NCI-H2196 treated with DMSO at 0.1 percent for 48 hours (cell line): ENCODE results near the gene BHLHA9.

Experiments
- DNase-seq: peaks from one replicate; lab custom pipeline; 2025; ENCODE audit not compliant: unreplicated experiment; lab: John Stamatoyannopoulos, UW

Gene BHLHA9

DNA sequence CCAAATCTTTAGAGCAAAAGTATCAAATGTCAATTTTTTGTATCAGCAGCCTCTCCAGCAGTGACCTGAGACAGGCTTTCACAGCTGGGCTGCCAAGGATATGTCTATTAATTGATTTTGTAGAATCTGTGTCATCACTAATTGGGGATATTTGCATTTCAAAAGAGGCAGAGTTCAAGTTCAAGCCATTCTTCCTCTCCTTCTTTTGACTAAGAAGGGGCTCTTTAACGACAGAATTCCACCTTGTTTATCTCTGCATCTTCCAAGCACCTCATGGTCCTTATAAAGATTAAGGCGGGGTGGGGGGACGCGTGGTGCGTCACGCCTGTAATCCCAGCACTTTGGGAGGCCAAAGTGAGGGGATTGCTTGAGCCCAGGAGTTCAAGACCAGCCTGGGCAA, 15.2 kb upstream of the BHLHA9 start:
- DNase-seq: no peak

DNA sequence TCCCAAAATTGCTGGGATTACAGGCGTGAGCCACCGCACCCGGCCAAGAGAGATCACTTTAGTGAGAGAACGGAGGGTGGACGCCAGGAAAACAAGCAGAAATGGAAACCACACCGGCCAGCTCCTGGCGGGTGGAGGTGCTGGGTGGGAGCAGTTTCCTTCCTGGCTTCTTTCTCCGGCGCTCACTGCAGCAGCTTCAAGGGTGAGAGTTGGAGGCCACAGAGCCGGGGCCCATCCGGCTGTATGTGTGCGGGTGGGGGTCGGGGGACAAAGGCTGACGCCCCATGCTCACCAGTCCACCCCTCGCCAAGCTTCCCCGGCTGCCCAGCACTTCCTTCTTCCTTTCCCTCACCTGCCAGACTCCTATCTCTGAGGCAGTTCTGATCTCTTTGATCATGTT, 13.5 kb upstream of the BHLHA9 start:
- DNase-seq: no peak

DNA sequence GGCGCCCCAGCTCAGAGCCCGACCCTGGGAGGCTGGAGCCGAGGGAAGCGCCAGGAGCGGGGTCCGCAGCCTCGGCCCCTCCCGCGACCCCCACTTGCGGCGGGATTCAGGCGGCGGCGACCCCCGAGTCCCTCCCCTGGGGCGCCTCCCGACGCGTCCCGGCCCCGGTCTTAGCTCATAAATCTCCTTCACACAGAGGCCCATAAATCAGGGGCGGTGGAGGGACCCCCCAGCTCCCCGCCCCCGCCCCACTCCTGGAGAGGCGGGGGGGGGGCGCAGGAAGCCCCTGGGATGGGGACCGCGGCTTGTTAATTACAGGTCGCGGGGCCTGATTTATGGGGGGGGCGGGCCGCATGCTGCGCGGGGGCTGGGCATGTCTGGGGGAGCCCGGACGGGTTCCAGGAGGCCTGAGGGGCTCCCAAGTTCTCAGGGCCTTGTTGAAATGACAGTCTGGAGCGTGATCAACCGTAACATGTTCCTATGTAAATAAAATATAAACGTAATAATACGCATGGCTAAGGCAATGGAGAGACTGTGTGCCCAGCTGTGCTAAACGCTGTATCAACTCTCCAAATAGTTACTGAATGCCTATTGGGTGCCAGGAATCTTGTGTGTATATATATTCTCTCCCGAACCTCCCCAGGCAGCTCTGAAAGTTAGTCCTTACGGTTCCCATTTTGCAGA, 10.0 kb upstream of the BHLHA9 start:
- DNase-seq: no peak

DNA sequence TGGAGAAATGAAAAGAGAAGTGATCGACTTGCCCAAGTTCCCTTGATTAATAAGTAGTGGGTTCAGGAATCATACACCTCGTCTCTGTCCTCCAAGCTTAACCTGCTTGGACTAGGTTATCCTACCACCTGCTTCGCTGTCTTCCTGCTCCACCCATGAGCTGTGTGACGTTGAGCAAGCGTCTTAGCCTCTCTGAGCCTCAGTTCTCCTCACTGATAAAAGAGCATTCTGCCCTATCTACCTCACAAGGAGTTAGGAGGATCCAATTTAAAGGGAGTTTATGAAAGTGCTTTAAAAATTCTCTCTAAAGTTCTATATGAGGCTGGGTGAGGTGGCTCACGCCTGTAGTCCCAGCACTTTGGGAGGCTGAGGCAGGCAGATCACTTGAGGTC, 9.5 kb upstream of the BHLHA9 start:
- DNase-seq: no peak

DNA sequence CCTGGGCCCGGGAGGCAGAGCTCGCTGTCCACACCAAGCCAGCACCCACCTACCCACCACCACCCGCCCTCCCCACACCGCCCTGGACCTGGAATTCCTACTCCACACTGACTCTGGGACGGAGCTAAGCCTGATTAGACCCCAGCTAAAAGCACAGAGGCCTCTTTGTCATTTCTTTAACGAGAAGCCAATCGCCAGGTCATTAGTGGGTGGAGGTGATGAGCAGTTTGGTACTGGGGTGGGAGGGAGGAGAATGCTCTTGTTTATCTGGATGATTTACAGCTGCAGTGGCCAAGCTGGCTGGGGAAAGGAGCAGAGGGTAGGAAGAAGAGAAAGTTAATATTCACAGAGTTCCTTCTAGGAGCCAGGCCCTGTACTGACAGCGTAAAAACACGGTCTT, 6.0 kb upstream of the BHLHA9 start:
- no peak for DNase-seq

DNA sequence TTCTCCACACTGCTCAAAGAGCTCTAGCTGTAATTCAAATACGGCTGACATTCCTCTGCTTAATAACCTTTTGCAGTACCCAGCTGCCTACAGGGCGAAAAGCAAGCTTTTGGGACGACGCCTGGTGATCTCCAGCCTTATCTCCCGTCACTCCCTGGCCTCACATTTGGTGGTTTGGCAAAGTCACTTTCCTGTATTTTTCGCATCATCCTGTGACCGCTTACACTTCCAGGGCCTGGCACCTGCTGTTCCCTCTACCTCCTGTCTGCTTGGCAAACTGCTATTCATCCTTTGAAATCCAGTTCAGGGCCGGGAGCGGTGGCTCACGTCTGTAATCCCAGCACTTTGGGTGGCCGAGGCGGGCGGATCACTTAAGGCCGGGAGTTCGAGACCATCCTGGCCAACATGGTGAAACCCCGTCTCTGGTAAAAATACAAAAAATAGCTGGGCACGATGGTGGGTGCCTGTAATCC, 2.7 kb upstream of the BHLHA9 start:
- DNase-seq: no peak

DNA sequence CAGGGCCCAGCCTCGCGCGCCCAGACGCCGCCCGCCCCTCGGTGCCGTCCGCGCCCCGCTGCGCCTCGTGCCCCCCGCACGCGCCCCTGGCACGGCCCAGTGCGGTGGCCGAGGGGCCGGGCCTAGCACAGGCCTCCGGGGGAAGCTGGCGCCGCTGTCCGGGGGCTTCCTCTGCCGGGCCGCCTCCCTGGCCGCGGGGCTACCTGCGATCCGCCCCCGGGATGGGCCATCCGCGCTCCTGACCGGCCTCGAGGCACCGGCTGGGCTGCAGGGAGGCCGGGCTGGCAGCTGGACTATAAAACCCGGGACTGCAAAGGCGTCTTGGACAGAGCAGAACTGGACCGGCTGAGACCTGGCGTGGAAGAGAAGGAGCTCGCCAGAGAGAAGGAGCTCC, 783 bp downstream of the BHLHA9 start:
- no peak for DNase-seq

DNA sequence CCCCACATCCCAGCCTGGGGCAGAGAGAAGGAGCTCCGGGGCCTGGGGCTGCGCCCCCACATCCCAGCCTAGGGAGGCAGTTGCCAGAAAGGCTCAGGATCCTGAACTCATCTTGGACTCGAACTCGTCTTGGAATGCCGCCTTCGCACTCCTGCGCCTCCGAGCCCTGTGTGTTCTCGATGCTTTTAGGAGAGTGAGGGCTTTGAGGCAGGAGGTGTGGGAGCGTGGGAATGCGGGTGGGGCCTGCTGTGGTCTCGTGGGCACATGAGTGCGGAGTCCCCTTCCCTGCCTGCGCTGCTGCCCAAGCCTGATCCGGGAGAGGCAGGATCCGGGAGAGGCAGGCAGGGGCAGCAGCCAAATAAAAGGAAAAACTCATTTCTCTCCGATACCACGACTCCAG, 1.2 kb downstream of the BHLHA9 start:
- no peak for DNase-seq

DNA sequence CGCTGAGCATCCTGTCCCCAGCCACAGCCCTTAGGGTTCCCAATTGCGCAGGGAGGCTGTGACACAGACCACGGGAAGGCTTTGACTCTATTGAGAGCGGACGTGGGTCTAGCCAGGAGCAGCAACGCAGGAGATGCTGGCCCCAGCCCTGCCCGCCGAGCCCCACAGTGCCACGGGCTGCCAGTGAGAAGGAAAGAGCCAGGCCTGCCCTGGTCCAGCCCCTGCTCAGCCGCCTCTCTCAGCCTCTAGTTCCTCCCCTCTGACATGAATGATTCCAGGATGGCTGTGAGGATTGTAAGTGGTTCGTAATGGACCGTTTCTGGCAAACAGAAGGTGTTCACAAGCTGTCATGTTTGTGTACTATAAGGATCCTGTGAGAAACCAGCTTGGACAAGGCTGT, 2.5 kb downstream of the BHLHA9 start:
- DNase-seq: no peak

DNA sequence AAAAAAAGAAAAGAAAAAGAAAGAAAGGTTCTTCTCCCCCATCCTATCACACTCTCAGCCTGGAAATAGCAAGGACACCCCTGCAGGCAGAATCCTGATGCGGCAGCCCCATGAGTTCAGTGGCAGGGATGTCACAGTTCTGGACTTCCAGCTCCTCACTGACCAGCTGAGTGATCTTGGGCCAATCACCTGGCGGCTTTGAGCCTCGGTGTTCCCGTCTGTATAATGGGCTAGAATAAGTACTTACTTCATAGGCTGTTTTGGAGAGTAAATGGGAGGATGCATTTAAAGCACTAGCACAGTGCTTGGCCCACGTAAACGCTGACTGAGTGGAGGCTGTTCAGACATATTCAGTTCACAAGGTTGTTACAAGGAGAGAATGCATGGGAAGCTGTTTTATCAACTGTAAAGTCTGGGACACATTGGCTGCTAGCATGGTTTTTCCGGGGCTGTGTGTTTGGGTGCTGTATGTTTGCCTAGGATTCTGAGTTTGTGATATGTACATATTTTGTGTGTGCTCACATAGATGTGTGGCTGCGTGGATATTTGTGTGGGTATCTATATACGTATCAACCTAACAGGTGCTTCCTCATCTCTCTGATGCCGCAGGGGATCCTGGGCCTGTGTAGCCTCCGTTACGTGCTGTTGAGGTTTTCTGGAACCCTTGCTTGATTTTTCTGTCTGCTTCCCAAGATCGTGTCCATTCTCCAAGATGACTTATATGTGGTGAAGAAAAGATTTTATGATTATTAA, 3.4 kb downstream of the BHLHA9 start:
- no peak for DNase-seq

DNA sequence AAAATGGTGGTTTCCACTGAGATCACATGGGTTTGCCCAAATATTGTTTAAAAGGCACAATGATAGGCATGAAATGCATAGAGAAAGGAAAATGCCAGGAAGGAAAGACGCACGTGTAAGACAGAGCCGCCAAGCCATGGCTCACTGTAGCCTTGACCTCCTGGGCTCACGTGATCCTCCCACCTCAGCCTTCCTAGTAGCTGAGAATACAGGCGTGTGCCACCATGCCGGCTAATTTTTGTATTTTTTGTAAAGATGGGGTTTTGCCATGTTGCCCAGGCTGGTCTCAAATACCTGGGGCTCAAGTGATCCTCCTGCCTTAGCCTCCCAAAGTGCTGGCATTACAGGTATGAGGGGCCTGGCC, 4.0 kb downstream of the BHLHA9 start:
- DNase-seq: no peak

DNA sequence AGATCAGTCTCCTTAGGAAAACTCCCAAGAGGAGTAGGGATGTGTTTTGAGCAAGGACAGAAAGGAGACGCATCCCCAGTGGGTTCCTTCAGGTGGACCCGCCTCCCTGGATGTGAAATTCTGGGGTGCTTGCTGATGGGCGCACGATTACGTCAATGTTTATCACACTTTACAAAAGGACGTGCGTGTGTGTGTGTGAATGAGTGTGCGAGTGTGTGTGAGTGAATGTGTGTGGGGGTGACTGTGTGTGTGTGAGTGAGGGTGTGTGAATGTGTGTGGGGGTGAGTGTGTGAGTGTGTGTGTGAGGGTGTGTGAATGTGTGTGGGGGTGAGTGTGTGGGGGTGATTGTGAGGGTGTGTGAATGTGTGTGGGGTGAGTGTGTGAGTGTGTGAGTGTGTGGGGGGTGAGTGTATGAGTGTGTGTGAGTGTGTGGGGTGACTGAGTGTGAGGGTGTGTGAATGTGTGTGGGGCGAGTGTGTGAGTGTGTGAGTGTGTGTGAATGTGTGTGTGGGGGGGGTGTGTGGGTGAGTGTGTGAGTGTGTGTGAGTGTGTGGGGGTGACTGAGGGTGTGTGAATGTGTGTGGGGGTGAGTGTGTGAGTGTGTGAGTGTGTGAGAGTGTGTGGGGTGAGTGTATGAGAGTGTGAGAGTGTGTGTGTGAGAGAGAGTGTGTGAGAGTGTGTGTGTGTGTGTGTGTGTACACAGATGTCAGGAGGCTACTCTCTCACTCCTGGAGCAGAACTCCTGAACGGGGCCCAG, 5.1 kb downstream of the BHLHA9 start:
- no peak for DNase-seq

DNA sequence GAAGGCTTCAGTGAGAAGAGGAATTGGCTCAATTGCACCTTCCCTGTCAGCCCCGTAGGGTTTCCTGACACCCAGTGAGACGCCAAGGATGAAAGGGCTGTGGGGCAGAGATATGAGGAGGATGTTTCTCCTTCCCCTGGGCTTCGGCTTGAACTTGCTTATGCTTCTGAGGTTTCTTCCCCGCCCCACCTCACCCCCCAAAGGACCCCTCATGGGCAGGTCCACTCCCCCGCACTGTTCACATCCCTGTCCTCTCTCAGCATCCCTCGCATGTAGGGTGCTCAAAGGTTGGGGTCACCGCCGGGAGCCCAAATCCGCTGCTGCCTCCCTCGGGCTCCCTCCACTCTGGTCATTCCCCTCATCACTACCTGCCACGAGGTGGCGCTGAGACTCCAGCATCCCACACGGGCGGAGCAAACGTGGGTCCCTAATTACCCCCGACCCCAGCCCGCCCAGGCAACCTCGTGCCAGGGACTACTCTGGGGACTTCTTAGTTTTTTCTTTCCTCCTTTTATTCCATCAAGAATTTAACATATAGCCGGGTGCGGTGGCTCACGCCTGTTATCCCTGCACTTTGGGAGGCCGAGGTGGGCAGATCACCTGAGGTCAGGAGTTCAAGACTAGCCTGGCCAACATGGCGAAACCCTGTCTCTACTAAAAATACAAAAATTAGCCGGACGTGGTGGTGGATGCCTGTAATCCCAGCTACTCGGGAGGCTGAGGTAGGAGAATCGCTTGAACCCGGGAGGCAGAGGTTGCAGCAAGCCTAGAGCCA, 5.9 kb downstream of the BHLHA9 start:
- DNase-seq: no peak

DNA sequence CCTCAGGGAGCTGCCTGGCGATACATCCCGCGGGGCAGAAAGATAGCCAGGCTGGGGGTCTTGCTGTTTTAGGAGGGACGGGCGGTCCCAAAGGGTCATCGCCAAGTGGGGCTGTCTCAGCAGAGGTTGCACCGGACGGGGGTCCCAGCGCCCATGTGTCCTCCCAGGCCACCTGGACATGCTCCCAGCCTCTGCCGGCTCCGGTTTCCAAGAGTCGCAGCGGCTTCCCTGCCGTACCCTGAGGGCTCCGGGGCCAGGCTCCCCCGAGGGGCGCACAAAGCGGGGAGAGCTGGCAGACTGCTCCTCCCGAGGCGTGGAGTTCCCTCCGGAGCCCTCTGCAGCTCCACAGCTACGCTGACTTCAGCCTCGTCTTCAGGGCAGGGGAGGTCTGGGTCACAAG, 10.4 kb downstream of the BHLHA9 start:
- no peak for DNase-seq

DNA sequence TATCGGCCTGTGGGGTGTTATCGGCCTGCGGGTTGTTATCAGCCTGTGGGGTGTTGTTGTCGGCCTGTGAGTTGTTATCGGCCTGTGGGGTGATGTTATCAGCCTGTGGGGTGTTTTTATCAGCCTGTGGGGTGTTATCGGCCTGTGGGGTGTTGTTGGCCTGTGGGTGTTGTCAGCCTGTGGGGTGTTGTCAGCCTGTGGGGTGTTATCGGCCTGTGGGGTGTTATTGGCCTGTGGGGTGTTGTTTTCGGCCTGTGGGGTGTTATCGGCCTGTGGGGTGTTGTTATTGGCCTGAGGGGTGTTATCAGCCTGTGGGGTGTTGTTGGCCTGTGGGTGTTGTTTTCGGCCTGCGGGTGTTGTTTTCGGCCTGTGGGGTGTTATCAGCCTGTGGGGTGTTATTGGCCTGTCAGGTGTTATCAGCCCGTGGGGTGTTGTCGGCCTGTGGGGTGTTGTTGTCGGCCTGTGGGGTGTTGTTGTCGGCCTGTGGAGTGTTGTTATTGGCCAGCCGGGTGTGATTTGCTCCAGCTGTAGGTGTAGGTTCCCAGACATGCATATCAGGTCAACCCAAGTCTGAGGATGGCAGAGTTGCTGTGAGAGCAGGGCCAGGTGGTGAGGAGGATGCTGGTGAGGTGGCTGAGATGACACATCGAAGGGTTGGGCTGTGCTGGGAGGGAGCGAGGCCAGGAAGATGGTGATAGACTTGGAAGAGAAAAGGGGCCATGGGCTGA, 16.3 kb downstream of the BHLHA9 start:
- DNase-seq: no peak

DNA sequence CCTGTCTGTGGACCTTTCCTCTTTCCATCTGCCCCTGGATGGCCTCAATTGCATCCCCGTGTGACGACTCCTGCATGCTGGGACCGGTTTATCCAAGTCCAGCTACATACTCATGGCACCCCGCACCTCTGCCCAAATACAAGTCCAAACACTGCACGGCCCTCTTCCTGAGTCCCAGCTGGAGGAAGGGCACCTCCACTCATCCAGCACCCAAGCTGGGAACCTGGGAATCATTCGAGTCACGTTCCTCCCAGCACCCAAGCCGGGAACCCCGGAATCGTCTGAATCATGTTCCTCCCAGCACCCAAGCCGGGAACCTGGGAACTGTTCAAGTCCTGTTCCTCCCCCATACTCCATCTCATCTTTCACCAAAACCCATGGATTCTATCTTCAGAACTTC, 19.5 kb downstream of the BHLHA9 start:
- DNase-seq: no peak

DNA sequence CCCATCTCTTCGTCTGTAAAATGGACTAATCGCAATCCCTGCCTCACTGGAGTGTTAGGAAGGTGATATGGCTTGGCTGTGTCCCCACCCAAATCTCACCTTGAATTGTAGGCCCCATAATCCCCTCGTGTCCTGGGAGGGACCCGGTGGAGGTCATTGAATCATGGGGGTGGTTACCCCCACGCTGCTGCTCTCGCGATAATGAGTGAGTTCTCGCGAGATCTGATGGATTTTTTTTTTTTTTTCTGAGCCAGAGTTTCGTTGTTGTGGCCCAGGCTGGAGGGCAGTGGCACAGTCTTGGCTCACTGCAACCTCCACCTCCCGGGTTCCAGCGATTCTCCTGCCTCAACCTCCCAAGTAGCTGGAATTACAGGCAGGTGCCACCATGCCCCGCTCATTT, 20.4 kb downstream of the BHLHA9 start:
- DNase-seq: no peak

DNA sequence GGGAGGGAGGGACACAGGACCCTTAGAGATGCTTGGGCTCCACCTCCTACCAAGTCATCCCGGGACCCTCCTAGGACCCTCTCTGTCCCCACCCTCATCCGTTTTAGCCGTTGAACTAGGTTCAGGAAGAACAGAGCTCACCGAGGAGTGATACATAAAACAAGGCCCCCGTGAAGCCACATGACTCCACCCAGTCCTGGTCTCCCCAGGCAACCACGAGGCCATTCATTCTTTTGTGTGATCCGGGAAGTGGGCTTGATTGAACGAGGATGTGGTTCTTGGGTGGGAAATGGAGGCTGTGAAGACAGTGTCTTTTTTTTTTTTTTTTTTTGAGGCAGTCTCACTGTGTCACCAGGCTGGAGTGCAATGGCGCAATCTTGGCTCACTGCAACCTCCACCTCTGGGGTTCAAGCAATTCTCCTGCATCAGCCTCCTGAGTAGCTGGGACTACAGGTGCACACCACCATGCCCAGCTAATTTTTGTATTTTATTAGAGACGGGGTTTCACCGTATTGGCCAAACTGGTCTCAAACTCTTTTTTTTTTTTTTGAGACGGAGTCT, 24.0 kb downstream of the BHLHA9 start:
- DNase-seq: no peak

DNA sequence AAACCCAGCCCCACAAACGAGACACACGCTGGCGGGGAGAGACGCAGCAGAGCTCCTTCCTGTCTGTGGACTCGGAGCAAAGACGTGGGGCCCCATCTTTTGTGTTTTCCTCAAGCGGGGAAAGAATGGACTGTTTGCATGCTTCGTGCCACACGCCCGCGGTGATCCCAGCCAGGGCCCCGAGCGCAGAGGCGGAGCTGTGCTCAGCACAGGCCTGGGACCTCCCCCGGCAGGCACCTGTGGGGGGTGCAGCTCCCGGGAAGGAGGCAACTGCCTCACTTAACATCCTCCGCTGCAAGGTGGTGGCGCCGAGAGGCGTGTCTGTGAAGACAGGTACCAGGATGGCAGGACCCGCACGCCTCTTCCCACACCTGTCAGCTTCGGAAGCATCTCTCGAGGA, 28.4 kb downstream of the BHLHA9 start:
- DNase-seq: no peak

DNA sequence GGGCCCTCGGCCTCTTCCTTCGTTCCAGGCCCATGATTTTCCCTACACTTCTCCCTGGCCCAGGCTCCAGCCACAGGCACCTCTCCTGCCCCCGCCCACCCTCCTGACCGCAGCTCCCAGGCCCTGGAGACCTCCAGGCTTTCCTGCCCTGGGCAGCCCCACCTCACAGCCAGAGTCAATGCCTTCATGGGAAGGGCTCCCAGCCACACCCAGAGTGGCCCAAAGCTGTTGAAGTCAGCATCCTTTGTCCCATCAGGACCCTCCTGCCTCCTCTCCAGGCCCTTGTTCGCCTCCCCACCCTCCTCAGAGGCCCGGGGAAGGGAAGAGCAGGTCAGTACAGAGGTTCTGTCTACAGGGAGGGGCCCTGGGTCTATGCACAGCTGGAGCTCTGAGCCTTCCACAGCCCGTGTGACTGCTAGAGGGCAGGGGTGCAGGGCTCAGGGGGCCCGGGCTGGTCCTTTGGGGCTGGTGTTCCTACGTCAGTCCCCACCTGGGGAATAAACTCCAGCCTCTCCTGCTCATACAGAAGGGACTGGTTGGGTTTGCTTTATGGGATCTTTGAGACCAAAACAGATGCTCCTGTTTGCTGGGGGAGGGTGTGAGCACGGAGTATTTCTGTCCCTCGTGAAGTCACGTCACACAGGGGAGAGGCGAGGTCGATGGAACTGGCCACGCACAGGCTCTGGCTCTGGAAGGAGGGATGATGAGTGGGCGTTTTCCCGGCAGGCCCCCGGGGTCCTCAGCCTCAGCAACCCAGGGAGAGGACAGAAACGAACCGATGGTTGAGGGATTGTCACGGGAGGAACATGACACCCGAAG, 29.5 kb downstream of the BHLHA9 start:
- no peak for DNase-seq
